Activated CD8-positive, alpha-beta T cell treated with anti-CD3 and anti-CD28 coated beads for 36 hours (primary cell): Measurements from ENCODE around the gene CNOT1. TPM values are rescaled to one million over a fixed set of nuclear protein-coding genes. Genes with fewer than 3 reads are reported as not detected.

Experiments used
- ATAC-seq: fragments of 200-7000 bp; cut with Tn5 transposase; one replicate; pipeline ENCODE4 v1.10.0; 2021; ENCODE audit warnings: mild to moderate bottlenecking, moderate library complexity
- CTCF ChIA-PET: fragments of 350-600 bp; sonication (Branson Sonifier 250); formaldehyde crosslinking; loops from one replicate; lab custom pipeline; 2021; ENCODE audit warnings: antibody characterized with exemption; lab: Charles Lee
- POLR2A ChIA-PET: fragments of 350-600 bp; sonication (Branson Sonifier 250); formaldehyde crosslinking; loops from one replicate; lab custom pipeline; 2021; ENCODE audit warnings: antibody characterized with exemption; lab: Charles Lee
- DNase-seq: peaks from one replicate; pipeline ENCODE4 v3.0.0-alpha.2; 2020
- H3K27ac Mint-ChIP-seq: one replicate; pipeline ENCODE4 v1.8.0; 2021; ENCODE audit warnings: mild to moderate bottlenecking, mixed read lengths
- H3K27me3 Mint-ChIP-seq: one replicate; pipeline ENCODE4 v1.8.0; 2021; ENCODE audit warnings: mixed read lengths
- H3K36me3 Mint-ChIP-seq: one replicate; pipeline ENCODE4 v1.8.0; 2021; ENCODE audit warnings: low read depth, mixed read lengths
- H3K4me1 Mint-ChIP-seq: one replicate; pipeline ENCODE4 v1.8.0; 2021; ENCODE audit warnings: low read depth, mixed read lengths
- H3K4me3 Mint-ChIP-seq: one replicate; pipeline ENCODE4 v1.8.0; 2021; ENCODE audit warnings: mild to moderate bottlenecking, moderate library complexity, mixed read lengths
- H3K9me3 Mint-ChIP-seq: one replicate; pipeline ENCODE4 v1.8.0; 2021; ENCODE audit warnings: mixed read lengths
- intact Hi-C: fragments of 100-400 bp; cut with micrococcal nuclease; formaldehyde crosslinking; loops from one replicate; pipeline ENCODE4 v1.10.0; 2022
- total RNA-seq, 2 experiments: library from RNA; stranded (reverse); gene quantifications; one replicate each; pipeline ENCODE4 v1.2.3, GENCODE V29; 2021
- TF ChIP-seq, protein P1 (sequence below): fragments of 200-600 bp; IDR thresholded peaks from one replicate; pipeline ENCODE4 v1.8.0; 2022; ENCODE audit warnings: antibody characterized with exemption, mild to moderate bottlenecking

Gene CNOT1
- total RNA-seq, 2 experiments from 2014 or later = 274 to 281 TPM

DNA sequence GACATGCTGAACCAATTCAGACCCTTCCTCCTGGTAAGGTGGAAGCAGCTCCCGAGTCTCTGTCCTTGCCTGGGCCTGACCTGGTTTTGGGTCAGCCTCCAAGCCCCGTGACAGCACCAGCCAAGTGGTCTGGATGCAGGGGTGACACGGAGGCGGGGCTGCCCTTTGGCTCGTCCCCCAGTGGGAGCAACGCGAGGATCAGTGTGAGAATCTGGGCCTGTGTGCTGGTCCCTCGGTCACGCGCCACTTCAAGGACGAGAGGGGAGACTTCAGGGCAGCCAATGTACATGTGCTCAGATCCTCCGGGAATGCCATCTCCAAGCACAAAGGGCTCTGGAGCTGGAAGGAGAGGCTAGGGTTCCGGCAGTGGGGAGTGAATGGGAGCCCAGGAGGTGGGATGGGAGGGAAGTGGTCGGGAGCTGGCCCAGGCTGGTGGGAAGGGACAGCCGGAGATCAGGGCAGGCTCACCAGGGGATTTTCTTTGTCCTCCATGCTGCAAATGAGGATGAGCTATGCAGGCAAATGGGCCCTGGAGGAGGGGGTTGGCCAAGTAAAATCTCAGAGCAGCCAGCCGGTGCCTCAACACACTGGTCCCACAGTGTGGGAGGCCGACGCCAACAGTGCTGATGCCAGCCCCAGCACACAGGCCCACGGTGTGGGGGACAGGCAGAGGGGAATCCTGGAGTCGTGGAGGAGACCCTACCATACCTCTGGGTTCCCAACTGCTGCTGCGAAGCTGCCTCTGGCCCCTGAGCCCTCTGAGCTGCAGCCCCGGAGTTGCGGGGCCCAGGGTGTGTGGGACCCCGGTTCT, 133.9 kb downstream of the CNOT1 start:
- ChIA-PET CTCF (interaction anchor here (0.6 to 2.3 kb wide), 9 partner anchors 16 to 261 kb away, joined by 3 to 9 read pairs (median 3); partner anchors contain the start of gene SLC38A7), POLR2A (interaction anchor here (0.6 kb wide), 1 partner anchor 15 kb away, joined by 3 read pairs; no protein-coding TSS in a partner anchor)
- H3K27ac Mint-ChIP-seq = no peak overlapping the region
- DNase-seq = no peak
- H3K4me1 Mint-ChIP-seq = peaks cover 12% of the 10 kb centered on the region
- TF ChIP-seq, protein P1, sequence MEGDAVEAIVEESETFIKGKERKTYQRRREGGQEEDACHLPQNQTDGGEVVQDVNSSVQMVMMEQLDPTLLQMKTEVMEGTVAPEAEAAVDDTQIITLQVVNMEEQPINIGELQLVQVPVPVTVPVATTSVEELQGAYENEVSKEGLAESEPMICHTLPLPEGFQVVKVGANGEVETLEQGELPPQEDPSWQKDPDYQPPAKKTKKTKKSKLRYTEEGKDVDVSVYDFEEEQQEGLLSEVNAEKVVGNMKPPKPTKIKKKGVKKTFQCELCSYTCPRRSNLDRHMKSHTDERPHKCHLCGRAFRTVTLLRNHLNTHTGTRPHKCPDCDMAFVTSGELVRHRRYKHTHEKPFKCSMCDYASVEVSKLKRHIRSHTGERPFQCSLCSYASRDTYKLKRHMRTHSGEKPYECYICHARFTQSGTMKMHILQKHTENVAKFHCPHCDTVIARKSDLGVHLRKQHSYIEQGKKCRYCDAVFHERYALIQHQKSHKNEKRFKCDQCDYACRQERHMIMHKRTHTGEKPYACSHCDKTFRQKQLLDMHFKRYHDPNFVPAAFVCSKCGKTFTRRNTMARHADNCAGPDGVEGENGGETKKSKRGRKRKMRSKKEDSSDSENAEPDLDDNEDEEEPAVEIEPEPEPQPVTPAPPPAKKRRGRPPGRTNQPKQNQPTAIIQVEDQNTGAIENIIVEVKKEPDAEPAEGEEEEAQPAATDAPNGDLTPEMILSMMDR = no peak
- H3K4me3 Mint-ChIP-seq = no peak overlapping the region
- H3K9me3 Mint-ChIP-seq = no peaks in the 10 kb centered on the region
- ATAC-seq = no peak
- no peaks in the 10 kb centered on the region for H3K36me3 Mint-ChIP-seq
- H3K27me3 Mint-ChIP-seq = peaks cover 20% of the 10 kb centered on the region
- intact Hi-C loops = no loop called here

DNA sequence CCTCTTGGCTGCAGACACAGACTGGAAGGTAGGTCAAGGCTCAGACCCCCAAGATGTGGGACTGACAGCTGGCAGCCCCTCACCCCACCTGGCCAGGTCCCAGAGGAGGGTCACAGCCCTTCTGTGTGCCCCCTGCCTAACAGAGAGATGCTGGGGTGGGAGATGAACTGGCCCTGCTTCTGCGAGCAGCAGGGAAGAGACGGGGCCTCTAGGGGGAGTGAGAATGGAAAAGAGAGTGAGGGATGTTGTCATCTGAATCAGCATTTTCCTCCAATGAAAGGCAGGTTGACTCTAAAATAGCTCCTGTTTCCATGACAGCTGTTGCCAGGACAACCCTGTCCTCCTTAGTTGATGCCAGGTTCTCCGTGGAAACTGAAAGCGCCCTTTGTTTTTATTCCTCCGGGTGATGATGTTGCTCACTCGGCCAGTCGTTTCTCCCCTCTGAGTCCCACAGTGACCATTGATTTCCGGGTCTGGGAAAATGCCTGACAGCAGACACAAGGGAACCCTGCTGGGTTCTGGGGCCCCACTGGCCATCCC, 134.6 kb downstream of the CNOT1 start:
- H3K27ac Mint-ChIP-seq = no peak overlapping the region
- POLR2A ChIA-PET = interaction anchor here (0.6 kb wide), 1 partner anchor 15 kb away, joined by 3 read pairs; no protein-coding TSS in a partner anchor

DNA sequence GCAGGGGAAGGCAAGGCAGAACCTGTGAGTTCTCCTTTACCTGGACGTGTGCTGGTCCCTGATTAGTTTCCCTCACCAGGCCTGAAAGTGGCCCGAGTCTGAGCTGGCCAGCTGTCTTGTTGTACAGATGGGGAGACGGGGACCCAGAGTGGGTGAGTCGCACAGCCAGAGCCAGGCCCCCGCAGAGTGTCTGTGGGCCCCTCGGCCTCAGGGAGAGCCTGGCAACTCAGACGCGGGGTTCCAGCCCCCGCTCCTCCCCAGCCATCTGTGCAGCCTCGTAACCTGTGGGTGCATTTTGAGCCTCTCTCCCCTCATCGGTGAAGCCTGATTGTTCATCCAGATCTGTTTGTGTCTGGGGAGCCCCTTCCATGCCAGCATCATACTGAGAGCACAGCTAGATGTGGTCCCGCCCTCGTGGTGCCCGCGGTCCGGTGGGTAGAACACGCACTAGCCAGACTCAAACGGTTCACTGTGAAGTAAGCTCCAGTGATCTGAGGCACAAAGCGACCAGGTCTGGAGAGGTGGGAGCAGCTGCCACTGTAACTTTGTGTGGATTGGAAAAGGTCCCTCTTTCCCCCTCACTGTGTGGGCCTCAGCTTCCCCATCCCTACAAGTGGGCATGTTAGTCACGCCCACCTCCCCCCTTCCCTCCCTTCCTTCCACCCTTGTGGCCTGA, 135.7 kb downstream of the CNOT1 start:
- H3K9me3 Mint-ChIP-seq = no peaks in the 10 kb centered on the region
- H3K36me3 Mint-ChIP-seq = no peaks in the 10 kb centered on the region
- ChIA-PET CTCF (interaction anchor here (2.3 to 3.7 kb wide), 2 partner anchors 157 to 262 kb away, joined by 8 to 29 read pairs; no protein-coding TSS in a partner anchor), POLR2A (no interaction called here)
- DNase-seq (no peak), ATAC-seq (no peak)
- H3K27ac Mint-ChIP-seq = no peak overlapping the region
- TF ChIP-seq, protein P1 = no peak
- H3K4me3 Mint-ChIP-seq = no peak overlapping the region
- H3K27me3 Mint-ChIP-seq = peaks cover 9% of the 10 kb centered on the region
- intact Hi-C loops = no loop called here
- H3K4me1 Mint-ChIP-seq = peaks cover 8% of the 10 kb centered on the region

More for the DNA sequence above, 134.6 kb downstream of the CNOT1 start:
- intact Hi-C loops = no loop called here
- H3K36me3 Mint-ChIP-seq = no peaks in the 10 kb centered on the region
- ATAC-seq (peak; percentile 83), DNase-seq (peak; percentile 94)
- H3K4me3 Mint-ChIP-seq = no peak overlapping the region
- TF ChIP-seq, protein P1 = peak; percentile 61
- H3K9me3 Mint-ChIP-seq = no peaks in the 10 kb centered on the region
- peaks cover 8% of the 10 kb centered on the region for H3K4me1 Mint-ChIP-seq
- CTCF ChIA-PET = interaction anchor here (0.5 to 2.3 kb wide), 10 partner anchors 19 to 261 kb away, joined by 3 to 9 read pairs (median 4); partner anchors contain the start of gene SLC38A7
- peaks cover 13% of the 10 kb centered on the region for H3K27me3 Mint-ChIP-seq

DNA sequence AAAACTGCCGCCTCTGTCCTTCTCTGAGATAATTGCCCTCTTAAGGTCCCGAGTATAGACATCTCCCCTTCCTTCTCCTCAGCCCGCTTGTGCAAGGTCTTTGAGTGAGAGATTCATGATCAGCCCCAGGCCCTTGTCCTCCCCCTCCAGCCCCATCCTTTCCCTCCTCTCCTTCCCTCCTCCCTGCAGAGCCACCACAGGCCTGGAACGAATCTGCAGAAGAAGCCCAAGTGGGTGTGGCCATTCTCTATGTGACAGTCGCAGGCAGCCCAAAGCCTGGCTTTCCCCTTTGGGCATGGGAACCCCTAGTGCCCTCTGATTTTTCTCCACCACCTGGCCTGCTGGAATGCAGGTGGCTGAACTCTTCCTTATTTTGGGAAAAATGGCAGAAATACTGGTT, 136.9 kb downstream of the CNOT1 start:
- Mint-ChIP-seq H3K36me3 (no peaks in the 10 kb centered on the region), H3K27me3 (peaks cover 8% of the 10 kb centered on the region), H3K27ac (no peak overlapping the region), H3K9me3 (no peaks in the 10 kb centered on the region), H3K4me1 (peaks cover 8% of the 10 kb centered on the region), H3K4me3 (no peak overlapping the region)
- intact Hi-C loops = no loop called here
- POLR2A ChIA-PET = no interaction called here
- DNase-seq = no peak
- TF ChIP-seq, protein P1 = no peak
- ATAC-seq = no peak
- CTCF ChIA-PET = interaction anchor here (3.7 kb wide), 1 partner anchor 156 kb away, joined by 29 read pairs; no protein-coding TSS in a partner anchor
